ENCODE data around the gene SLC18B1. TPM values are rescaled to one million over a fixed set of nuclear protein-coding genes. Genes with fewer than 3 reads are reported as not detected.

SLC18B1 gene
- polyA plus RNA-seq, 2 of the 4 experiments (the other 2 are of a cell fraction): 4.5 to 17.4 TPM

DNA sequence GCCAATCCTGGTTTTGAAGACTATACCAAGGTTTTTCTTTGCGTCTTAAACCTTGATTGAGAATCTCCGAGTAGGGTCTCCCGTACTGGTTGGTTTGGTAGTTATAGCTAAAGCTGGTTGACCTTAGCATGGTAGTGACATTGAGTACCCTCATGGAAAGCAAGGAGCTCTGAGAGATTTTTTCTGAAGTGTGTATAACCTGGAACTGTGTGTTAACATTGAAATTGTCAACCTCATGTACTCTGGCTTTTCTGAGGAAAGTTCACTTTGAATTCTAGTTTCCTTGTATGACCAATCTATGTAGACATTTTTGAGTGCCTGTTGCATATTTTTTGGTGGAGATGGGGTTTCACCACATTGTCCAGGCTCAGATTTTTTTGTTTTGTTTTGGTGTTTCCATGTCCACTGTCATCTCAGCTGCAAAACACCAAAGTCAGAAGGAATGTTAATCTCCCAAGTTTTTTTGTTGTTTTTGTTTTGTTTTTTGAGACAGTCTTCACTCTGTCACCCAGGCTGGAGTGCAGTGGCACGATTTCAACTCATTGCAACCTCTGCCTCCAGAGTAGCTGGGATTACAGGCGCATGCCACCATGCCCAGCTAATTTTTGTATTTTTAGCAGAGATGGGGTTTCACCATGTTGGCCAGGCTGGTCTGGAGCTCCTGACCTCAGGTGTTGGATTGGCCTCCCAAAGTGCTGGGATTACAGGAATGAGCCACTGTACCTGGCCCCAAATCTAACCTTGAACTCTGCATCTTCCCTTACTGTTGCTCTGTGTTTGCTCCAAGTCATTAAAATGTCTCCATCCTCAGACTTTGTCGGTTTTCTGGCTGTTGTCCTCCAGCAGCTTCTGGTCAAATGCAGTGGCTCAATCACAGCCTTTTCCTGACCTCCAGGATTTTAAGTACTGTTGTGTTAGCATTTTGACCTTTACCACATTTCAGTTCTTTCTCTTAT is 20.2 kb upstream of the SLC18B1 start (continued):
- TF ChIP-seq, protein P1, sequence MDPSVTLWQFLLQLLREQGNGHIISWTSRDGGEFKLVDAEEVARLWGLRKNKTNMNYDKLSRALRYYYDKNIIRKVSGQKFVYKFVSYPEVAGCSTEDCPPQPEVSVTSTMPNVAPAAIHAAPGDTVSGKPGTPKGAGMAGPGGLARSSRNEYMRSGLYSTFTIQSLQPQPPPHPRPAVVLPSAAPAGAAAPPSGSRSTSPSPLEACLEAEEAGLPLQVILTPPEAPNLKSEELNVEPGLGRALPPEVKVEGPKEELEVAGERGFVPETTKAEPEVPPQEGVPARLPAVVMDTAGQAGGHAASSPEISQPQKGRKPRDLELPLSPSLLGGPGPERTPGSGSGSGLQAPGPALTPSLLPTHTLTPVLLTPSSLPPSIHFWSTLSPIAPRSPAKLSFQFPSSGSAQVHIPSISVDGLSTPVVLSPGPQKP (IDR thresholded peaks at IDR 0.05; ENCODE audit: low read depth, low read length): no peak
- TF ChIP-seq, protein P2, sequence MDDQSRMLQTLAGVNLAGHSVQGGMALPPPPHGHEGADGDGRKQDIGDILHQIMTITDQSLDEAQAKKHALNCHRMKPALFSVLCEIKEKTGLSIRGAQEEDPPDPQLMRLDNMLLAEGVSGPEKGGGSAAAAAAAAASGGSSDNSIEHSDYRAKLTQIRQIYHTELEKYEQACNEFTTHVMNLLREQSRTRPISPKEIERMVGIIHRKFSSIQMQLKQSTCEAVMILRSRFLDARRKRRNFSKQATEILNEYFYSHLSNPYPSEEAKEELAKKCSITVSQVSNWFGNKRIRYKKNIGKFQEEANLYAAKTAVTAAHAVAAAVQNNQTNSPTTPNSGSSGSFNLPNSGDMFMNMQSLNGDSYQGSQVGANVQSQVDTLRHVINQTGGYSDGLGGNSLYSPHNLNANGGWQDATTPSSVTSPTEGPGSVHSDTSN (IDR thresholded peaks at IDR 0.05): no peak
- TF ChIP-seq KDM5A (IDR thresholded peaks at IDR 0.05) (no peak), GATA3 (IDR thresholded peaks at IDR 0.05; ENCODE audit: borderline replicate concordance) (0 out of 2 replicates have a peak, but pooled peaks have one; percentile 11), CHD4 (IDR thresholded peaks at IDR 0.05; ENCODE audit: borderline replicate concordance) (no peak), PHF8 (IDR thresholded peaks at IDR 0.05; ENCODE audit: borderline replicate concordance, low read depth) (no peak), NR3C1 (IDR thresholded peaks at IDR 0.05) (no peak)

DNA sequence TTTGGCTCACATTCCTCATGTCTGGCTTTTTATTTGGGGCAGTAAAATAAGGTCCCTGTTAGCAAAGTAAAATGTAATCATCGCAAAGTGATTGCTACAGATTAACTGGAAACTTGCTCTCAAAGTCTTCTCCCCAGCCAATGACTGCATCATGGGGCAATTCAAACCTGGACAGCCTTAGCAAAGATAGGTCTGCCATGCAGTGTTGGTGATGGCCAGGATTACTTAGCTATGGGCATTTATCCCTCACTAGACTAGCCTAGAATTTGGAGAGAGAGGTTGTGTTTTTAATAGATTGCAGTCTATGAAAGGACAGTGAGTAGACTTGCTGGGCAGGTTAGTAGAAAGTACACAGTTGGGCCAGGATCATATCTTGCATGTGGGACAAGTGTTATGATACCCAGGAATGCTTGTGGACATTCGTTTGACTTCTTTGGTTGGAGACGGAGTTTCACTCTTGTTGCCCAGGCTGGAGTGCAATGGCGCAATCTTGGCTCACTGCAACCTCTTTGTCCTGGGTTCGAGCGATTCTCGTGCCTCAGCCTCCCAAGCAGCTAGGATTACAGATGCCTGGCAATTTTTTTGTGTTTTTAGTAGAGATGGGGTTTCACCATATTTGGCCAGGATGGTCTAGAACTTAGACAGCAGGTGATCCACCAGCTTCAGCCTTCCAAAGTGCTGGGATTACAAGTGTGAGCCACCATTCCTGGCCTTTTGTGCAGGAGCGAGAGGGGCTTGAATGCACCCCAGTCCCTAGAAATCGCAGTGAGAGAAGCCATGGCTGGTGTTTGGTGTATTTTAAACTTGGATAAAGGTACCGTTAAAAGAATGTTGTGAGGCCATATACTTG is 19.3 kb upstream of the SLC18B1 start:
- H3K4me1 ChIP-seq: peaks cover 46% of the 10 kb centered on the region
- POLR2A ChIA-PET: no interaction called here

More for the DNA sequence above, 19.3 kb upstream of the SLC18B1 start:
- H3K9me3 ChIP-seq: no peaks in the 10 kb centered on the region
- TF ChIP-seq, protein P3, sequence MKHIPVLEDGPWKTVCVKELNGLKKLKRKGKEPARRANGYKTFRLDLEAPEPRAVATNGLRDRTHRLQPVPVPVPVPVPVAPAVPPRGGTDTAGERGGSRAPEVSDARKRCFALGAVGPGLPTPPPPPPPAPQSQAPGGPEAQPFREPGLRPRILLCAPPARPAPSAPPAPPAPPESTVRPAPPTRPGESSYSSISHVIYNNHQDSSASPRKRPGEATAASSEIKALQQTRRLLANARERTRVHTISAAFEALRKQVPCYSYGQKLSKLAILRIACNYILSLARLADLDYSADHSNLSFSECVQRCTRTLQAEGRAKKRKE (CRISPR knock-in tag; IDR thresholded peaks at IDR 0.05; ENCODE audit: low read depth): no peak
- TF ChIP-seq RNF2 (IDR thresholded peaks at IDR 0.05; ENCODE audit: borderline replicate concordance, low read depth): no peak
- TF ChIP-seq POLR2AphosphoS2 (conservative IDR thresholded peaks at IDR 0.05; ENCODE audit: low read length): peak; percentile 78
- TF ChIP-seq KDM5A (IDR thresholded peaks at IDR 0.05): no peak
- peak; percentile 88 for TF ChIP-seq HOXA7 (CRISPR knock-in tag; IDR thresholded peaks at IDR 0.05)
- TF ChIP-seq EHMT2 (IDR thresholded peaks at IDR 0.05; ENCODE audit: low read depth): no peak
- no peak for TF ChIP-seq SMC3 (IDR thresholded peaks at IDR 0.05)
- peak; percentile 24; the same call in 1 of the 2 replicates for TF ChIP-seq RARB (CRISPR knock-in tag; IDR thresholded peaks at IDR 0.05)
- TF ChIP-seq ZNF302 (CRISPR knock-in tag; IDR thresholded peaks at IDR 0.05): no peak
- TF ChIP-seq, protein P4, sequence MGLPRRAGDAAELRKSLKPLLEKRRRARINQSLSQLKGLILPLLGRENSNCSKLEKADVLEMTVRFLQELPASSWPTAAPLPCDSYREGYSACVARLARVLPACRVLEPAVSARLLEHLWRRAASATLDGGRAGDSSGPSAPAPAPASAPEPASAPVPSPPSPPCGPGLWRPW (IDR thresholded peaks at IDR 0.05): no peak
- TF ChIP-seq, protein P5, sequence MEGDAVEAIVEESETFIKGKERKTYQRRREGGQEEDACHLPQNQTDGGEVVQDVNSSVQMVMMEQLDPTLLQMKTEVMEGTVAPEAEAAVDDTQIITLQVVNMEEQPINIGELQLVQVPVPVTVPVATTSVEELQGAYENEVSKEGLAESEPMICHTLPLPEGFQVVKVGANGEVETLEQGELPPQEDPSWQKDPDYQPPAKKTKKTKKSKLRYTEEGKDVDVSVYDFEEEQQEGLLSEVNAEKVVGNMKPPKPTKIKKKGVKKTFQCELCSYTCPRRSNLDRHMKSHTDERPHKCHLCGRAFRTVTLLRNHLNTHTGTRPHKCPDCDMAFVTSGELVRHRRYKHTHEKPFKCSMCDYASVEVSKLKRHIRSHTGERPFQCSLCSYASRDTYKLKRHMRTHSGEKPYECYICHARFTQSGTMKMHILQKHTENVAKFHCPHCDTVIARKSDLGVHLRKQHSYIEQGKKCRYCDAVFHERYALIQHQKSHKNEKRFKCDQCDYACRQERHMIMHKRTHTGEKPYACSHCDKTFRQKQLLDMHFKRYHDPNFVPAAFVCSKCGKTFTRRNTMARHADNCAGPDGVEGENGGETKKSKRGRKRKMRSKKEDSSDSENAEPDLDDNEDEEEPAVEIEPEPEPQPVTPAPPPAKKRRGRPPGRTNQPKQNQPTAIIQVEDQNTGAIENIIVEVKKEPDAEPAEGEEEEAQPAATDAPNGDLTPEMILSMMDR (IDR thresholded peaks at IDR 0.05): no peak
- TF ChIP-seq, protein P6, sequence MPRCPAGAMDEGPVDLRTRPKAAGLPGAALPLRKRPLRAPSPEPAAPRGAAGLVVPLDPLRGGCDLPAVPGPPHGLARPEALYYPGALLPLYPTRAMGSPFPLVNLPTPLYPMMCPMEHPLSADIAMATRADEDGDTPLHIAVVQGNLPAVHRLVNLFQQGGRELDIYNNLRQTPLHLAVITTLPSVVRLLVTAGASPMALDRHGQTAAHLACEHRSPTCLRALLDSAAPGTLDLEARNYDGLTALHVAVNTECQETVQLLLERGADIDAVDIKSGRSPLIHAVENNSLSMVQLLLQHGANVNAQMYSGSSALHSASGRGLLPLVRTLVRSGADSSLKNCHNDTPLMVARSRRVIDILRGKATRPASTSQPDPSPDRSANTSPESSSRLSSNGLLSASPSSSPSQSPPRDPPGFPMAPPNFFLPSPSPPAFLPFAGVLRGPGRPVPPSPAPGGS (IDR thresholded peaks at IDR 0.05): 0 out of 3 replicates have a peak, but pooled peaks have one; percentile 17
- no peak for TF ChIP-seq HDAC2 (IDR thresholded peaks at IDR 0.05)
- TF ChIP-seq POLR2A (IDR thresholded peaks at IDR 0.05; ENCODE audit: low read length): no peak
- TF ChIP-seq, protein P7, sequence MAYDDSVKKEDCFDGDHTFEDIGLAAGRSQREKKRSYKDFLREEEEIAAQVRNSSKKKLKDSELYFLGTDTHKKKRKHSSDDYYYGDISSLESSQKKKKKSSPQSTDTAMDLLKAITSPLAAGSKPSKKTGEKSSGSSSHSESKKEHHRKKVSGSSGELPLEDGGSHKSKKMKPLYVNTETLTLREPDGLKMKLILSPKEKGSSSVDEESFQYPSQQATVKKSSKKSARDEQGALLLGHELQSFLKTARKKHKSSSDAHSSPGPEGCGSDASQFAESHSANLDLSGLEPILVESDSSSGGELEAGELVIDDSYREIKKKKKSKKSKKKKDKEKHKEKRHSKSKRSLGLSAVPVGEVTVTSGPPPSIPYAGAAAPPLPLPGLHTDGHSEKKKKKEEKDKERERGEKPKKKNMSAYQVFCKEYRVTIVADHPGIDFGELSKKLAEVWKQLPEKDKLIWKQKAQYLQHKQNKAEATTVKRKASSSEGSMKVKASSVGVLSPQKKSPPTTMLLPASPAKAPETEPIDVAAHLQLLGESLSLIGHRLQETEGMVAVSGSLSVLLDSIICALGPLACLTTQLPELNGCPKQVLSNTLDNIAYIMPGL (CRISPR knock-in tag; IDR thresholded peaks at IDR 0.05; ENCODE audit: borderline replicate concordance): no peak
- TF ChIP-seq CBX2 (IDR thresholded peaks at IDR 0.05; ENCODE audit: borderline replicate concordance, low read depth): no peak
- TF ChIP-seq EHF (CRISPR knock-in tag; IDR thresholded peaks at IDR 0.05): no peak
- no peak for TF ChIP-seq RCOR1 (IDR thresholded peaks at IDR 0.05; ENCODE audit: low read depth, low read length)
- TF ChIP-seq CEBPB (IDR thresholded peaks at IDR 0.05): 0 out of 4 replicates have a peak, but pooled peaks of 1 of the 2 experiments have one; percentile 13
- TF ChIP-seq JUN (IDR thresholded peaks at IDR 0.05): peak; percentile 8 to 24; a peak in 1 of 5 replicates
- no peak for TF ChIP-seq ZFP36 (IDR thresholded peaks at IDR 0.05; ENCODE audit: borderline replicate concordance, partially characterized antibody)
- CTCF ChIA-PET: interaction anchor here (0.9 kb wide), 1 partner anchor 13 kb away, joined by 3 read pairs; no protein-coding TSS in a partner anchor
- FAIRE-seq: no peak
- 86% methylated on average over 9 of the region's 10 CpGs for WGBS (ENCODE audit: missing lambda C conversion rate)
- H3K4me3 ChIP-seq: no peak overlapping the region
- ATAC-seq: no peak
- peak overlapping the region in 1 of 2 experiments; percentile 21; a peak in 1 of 6 replicates for H3K27ac ChIP-seq
- DNase-seq (ENCODE audit: low read depth in 1 of 2, low spot score in 1 of 2): no peak
- peak overlapping the region; percentile 91 for H3K4me2 ChIP-seq

Data from A549 (cell line).